ENCODE data around the gene GREB1L. TPM values are rescaled to one million over a fixed set of nuclear protein-coding genes. Genes with fewer than 3 reads are reported as not detected.

GREB1L gene
- total and polyA plus RNA-seq, 2 experiments from 2014 or later: 1.9 to 3.0 TPM

DNA sequence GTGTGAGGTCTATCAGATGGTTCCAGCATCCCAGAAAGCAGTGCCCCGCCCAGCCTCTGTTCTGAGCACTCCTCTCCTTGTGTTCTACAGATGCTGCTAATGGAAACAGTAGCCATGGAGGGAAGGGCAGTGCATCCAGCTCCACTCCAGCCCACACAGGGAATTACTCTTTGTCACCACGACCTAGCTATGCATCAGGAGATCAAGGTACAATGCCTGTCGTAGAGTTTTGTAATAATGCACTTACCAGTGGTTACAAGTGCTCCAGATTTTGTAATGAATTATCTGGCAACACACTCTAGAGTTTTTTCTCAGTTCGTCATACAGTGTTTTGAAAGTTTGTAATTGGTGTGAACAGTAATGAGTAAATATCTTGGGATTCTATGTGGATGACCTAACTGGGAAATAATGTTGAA is 197.4 kb downstream of the GREB1L start:
- peak overlapping the region; percentile 60; the same call in 1 of the 2 replicates for H3K9ac ChIP-seq
- no peak overlapping the region for H3K4me3 ChIP-seq
- peak overlapping the region; percentile 39; the same call in 1 of the 2 replicates for H2AFZ ChIP-seq
- H3K27me3 ChIP-seq (replicated peaks; ENCODE audit: insufficient read depth): no peaks in the 10 kb centered on the region
- H3F3A ChIP-seq (ENCODE audit: insufficient read depth): peaks cover 15% of the 10 kb centered on the region
- H3K9me3 ChIP-seq (ENCODE audit: low read depth): no peaks in the 10 kb centered on the region
- peak overlapping the region; percentile 52 for H3K4me2 ChIP-seq (ENCODE audit: unreplicated experiment)
- peaks cover 15% of the 10 kb centered on the region for H3K4me1 ChIP-seq (ENCODE audit: insufficient read depth)
- no peaks in the 10 kb centered on the region for H3K79me2 ChIP-seq (ENCODE audit: insufficient read depth)
- WGBS, 2 experiments (ENCODE audit: low coverage in 1 of 2, low lambda C conversion rate in 2 of 2, missing lambda C conversion rate in 2 of 2): 0 to 2% methylated on average over 4 of the region's 4 CpGs
- H3K9me2 ChIP-seq (ENCODE audit: insufficient read depth): no peaks in the 10 kb centered on the region
- TF ChIP-seq EZH2 (IDR thresholded peaks at IDR 0.05; ENCODE audit: insufficient read depth, poor library complexity, severe bottlenecking) (no peak), EZH2phosphoT487 (IDR thresholded peaks at IDR 0.05; ENCODE audit: insufficient read depth, low read depth) (peak; percentile 98)
- peak; percentile 95 for DNase-seq
- no peaks in the 10 kb centered on the region for H3K36me3 ChIP-seq (ENCODE audit: low read depth)
- H4K20me1 ChIP-seq (ENCODE audit: insufficient read depth): no peaks in the 10 kb centered on the region
- peak overlapping the region; percentile 83 for H3K27ac ChIP-seq
- in situ Hi-C loops (cut with MboI): loop anchor here (25.0 kb wide), 1 partner anchor 227 kb away; no protein-coding TSS in a partner anchor

DNA sequence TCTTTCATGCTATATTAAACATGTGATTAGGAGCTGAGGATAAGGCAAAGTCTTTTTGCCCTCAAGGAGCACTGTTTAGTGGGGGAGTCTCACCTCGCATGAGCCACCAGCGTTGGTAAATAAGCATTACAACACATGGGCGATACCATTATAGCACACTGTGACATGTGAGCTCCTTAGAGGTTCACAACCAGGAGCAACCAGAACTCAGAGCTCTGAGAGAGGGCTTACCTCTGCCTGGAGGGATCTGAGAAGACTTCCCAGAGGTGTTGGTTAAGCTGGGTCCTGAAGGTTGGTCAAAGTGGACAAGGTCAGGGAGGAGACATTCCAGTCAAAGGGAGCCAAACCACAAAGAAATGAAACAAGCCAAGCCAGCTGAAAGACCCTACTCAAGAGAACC is 199.6 kb downstream of the GREB1L start:
- Histone ChIP-seq H3K9me3 (ENCODE audit: low read depth) (no peaks in the 10 kb centered on the region), H3K79me2 (ENCODE audit: insufficient read depth) (no peaks in the 10 kb centered on the region), H3K4me1 (ENCODE audit: insufficient read depth) (peaks cover 15% of the 10 kb centered on the region), H3K4me2 (ENCODE audit: unreplicated experiment) (no peak overlapping the region), H3K9me2 (ENCODE audit: insufficient read depth) (no peaks in the 10 kb centered on the region), H2AFZ (no peak overlapping the region), H3K4me3 (no peak overlapping the region), H3K36me3 (ENCODE audit: low read depth) (no peaks in the 10 kb centered on the region), H3F3A (ENCODE audit: insufficient read depth) (peaks cover 15% of the 10 kb centered on the region), H3K27me3 (replicated peaks; ENCODE audit: insufficient read depth) (no peaks in the 10 kb centered on the region), H3K27ac (no peak overlapping the region), H4K20me1 (ENCODE audit: insufficient read depth) (no peaks in the 10 kb centered on the region), H3K9ac (no peak overlapping the region)
- DNase-seq: no peak
- 97 to 99% methylated on average over 3 of the region's 3 CpGs for WGBS, 2 experiments (ENCODE audit: low coverage in 1 of 2, low lambda C conversion rate in 2 of 2, missing lambda C conversion rate in 2 of 2)
- in situ Hi-C loops (cut with MboI): loop anchor here (25.0 kb wide), 1 partner anchor 229 kb away; no protein-coding TSS in a partner anchor
- TF ChIP-seq EZH2 (IDR thresholded peaks at IDR 0.05; ENCODE audit: insufficient read depth, poor library complexity, severe bottlenecking): no peak
- no peak for TF ChIP-seq EZH2phosphoT487 (IDR thresholded peaks at IDR 0.05; ENCODE audit: insufficient read depth, low read depth)

DNA sequence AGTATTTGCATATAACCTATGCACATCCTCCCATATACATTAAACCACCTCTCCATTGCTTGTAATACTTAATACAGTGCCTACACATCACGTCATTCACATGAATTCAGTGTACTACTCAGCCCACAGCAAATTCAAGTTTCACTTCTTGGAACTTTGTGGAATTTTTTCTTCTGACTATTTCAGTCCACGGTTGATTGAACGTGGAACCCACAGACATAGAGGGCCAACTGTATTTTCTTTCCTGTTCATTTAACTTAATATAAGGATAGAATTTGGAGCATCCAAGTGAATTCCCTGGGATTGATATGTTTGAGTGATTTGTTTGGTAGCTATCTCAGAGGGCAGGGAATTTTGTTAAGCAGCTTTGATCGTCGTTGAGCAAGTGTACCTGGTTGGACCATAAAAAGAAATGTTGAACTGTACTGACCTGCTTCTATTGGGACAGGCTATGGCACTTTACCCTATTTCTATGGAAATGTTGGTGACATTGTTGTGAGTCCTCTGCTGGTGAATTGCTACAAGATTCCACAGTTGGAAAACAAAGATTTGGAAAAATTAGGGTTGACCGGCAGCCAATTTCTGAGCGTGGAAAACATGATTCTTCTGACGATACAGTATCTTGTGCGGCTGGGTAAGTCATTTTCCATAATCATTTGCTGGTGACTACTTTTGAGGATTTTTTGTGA is 201.9 kb downstream of the GREB1L start:
- 62 to 66% methylated on average over 9 of the region's 9 CpGs for WGBS, 2 experiments (ENCODE audit: low coverage in 1 of 2, low lambda C conversion rate in 2 of 2, missing lambda C conversion rate in 2 of 2)
- TF ChIP-seq EZH2 (IDR thresholded peaks at IDR 0.05; ENCODE audit: insufficient read depth, poor library complexity, severe bottlenecking): no peak
- TF ChIP-seq EZH2phosphoT487 (IDR thresholded peaks at IDR 0.05; ENCODE audit: insufficient read depth, low read depth): no peak

DNA sequence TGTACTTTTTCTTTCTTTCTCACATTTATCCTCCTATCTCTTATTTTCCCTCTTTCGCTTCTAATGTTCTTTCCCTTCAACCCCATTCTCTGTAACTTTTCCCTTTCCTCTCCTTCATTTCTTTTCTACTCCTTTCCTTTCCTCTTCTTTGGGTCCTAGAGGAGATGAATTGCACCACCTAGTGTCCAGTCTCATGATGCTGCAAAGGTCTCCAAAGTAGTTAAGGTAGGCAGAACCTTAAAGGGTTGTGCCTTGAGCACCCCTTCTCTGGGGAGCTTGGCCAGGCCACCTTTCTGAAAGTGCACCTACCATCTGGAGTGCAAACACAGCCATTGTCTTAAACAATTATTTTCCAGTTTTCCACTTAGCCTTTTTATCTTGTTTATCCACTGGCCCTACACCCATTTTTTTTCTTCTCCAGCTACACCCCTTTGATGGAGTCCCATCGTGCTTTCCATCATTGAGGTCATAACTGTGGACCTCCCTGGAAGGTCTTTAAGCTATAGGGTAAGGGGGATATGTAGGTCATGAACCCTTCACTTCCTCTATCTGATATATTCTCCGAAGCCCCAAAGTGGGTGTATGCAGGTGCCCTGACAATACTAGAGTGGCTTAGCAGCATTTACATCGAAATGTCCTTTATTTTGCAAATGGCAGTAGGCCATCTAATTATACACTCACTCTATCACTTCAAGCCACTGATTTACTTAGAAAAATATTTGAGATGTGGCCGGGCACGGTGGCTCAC is 202.6 kb downstream of the GREB1L start:
- Histone ChIP-seq H3K4me1 (ENCODE audit: insufficient read depth) (peaks cover 11% of the 10 kb centered on the region), H3K9me2 (ENCODE audit: insufficient read depth) (no peaks in the 10 kb centered on the region), H3K36me3 (ENCODE audit: low read depth) (no peaks in the 10 kb centered on the region), H4K20me1 (ENCODE audit: insufficient read depth) (no peaks in the 10 kb centered on the region), H3K9me3 (ENCODE audit: low read depth) (no peaks in the 10 kb centered on the region), H3K27ac (no peak overlapping the region), H3K4me3 (no peak overlapping the region), H3K9ac (no peak overlapping the region), H2AFZ (peak overlapping the region; percentile 10; the same call in 1 of the 2 replicates), H3F3A (ENCODE audit: insufficient read depth) (peaks cover 9% of the 10 kb centered on the region), H3K4me2 (ENCODE audit: unreplicated experiment) (no peak overlapping the region), H3K27me3 (replicated peaks; ENCODE audit: insufficient read depth) (no peaks in the 10 kb centered on the region), H3K79me2 (ENCODE audit: insufficient read depth) (no peaks in the 10 kb centered on the region)
- peak; percentile 68 for DNase-seq
- 72 to 74% methylated on average over 6 of the region's 6 CpGs for WGBS, 2 experiments (ENCODE audit: low coverage in 1 of 2, low lambda C conversion rate in 2 of 2, missing lambda C conversion rate in 2 of 2)
- in situ Hi-C loops (cut with MboI): loop anchor here (25.0 kb wide), 1 partner anchor 232 kb away; no protein-coding TSS in a partner anchor
- TF ChIP-seq EZH2 (IDR thresholded peaks at IDR 0.05; ENCODE audit: insufficient read depth, poor library complexity, severe bottlenecking) (no peak), EZH2phosphoT487 (IDR thresholded peaks at IDR 0.05; ENCODE audit: insufficient read depth, low read depth) (no peak)

More for the DNA sequence above, 201.9 kb downstream of the GREB1L start:
- no peak overlapping the region for H3K4me2 ChIP-seq (ENCODE audit: unreplicated experiment)
- H3K79me2 ChIP-seq (ENCODE audit: insufficient read depth): no peaks in the 10 kb centered on the region
- in situ Hi-C loops (cut with MboI): loop anchor here (25.0 kb wide), 1 partner anchor 232 kb away; no protein-coding TSS in a partner anchor
- DNase-seq: no peak
- no peaks in the 10 kb centered on the region for H4K20me1 ChIP-seq (ENCODE audit: insufficient read depth)
- no peaks in the 10 kb centered on the region for H3K27me3 ChIP-seq (replicated peaks; ENCODE audit: insufficient read depth)
- no peak overlapping the region for H3K9ac ChIP-seq
- peak overlapping the region; percentile 10; the same call in 1 of the 2 replicates for H2AFZ ChIP-seq
- H3K4me1 ChIP-seq (ENCODE audit: insufficient read depth): peaks cover 14% of the 10 kb centered on the region
- H3F3A ChIP-seq (ENCODE audit: insufficient read depth): peaks cover 13% of the 10 kb centered on the region
- H3K36me3 ChIP-seq (ENCODE audit: low read depth): no peaks in the 10 kb centered on the region
- no peaks in the 10 kb centered on the region for H3K9me2 ChIP-seq (ENCODE audit: insufficient read depth)
- H3K4me3 ChIP-seq: no peak overlapping the region
- H3K27ac ChIP-seq: no peak overlapping the region
- H3K9me3 ChIP-seq (ENCODE audit: low read depth): no peaks in the 10 kb centered on the region

Data from GM23248 (cell line).